Measurements from ENCODE around the gene ZNF771. TPM values are rescaled to one million over a fixed set of nuclear protein-coding genes. Genes with fewer than 3 reads are reported as not detected.

ZNF771 gene
- polyA plus RNA-seq, 2 of the 4 experiments (the other 2 are of a cell fraction): 5.7 to 7.2 TPM

- CTCF ChIA-PET: interaction anchor here (0.8 to 2.1 kb wide), 3 partner anchors 13 to 284 kb away, joined by 3 to 6 read pairs (median 3); no protein-coding TSS in a partner anchor
- ATAC-seq: no peak; a peak in 1 of 6 replicates
- 59% methylated on average over 25 of the region's 29 CpGs for WGBS (ENCODE audit: missing lambda C conversion rate)
These were observed 30.2 kb upstream of the ZNF771 start for GRCh38 chr16:30377050-30377811.

GRCh38 chr16:30377812-30378235 is 29.6 kb upstream of the ZNF771 start:
- Histone ChIP-seq H3K4me2 (peak overlapping the region; percentile 73), H3K9me3 (no peaks in the 10 kb centered on the region), H3K27ac (peak overlapping the region; percentile 93 to 96), H3K4me1 (peaks cover 12% of the 10 kb centered on the region), H3K4me3 (peak overlapping the region; percentile 84)
- FAIRE-seq (no peak), DNase-seq (ENCODE audit: low read depth in 1 of 2, low spot score in 1 of 2) (peak; percentile 93 to 94), ATAC-seq (peak; percentile 75 to 76)
- POLR2A ChIA-PET: interaction anchor here (0.6 to 2.0 kb wide), 5 partner anchors 17 to 932 kb away, joined by 3 to 7 read pairs (median 4); partner anchors contain the start of genes ZNF48 and ZNF771
- TF ChIP-seq MAX (IDR thresholded peaks at IDR 0.05) (peak; percentile 83), FOSL2 (IDR thresholded peaks at IDR 0.05) (no peak), FOSL2 (CRISPR knock-in tag; IDR thresholded peaks at IDR 0.05) (no peak), RAD21 (conservative IDR thresholded peaks at IDR 0.05 in 1 of 2, IDR thresholded peaks at IDR 0.05 in 1 of 2) (no peak), FOSB (CRISPR knock-in tag; IDR thresholded peaks at IDR 0.05) (0 out of 2 replicates have a peak, but pooled peaks have one; percentile 59), JUN (IDR thresholded peaks at IDR 0.05) (peak; percentile 81 to 96), RNF2 (IDR thresholded peaks at IDR 0.05; ENCODE audit: borderline replicate concordance, low read depth) (no peak), ZC3H11A (IDR thresholded peaks at IDR 0.05) (no peak), BCL3 (IDR thresholded peaks at IDR 0.05) (peak; percentile 63; the same call in 2 of the 3 replicates), RCOR1 (IDR thresholded peaks at IDR 0.05; ENCODE audit: low read depth, low read length) (no peak), PHF8 (IDR thresholded peaks at IDR 0.05; ENCODE audit: borderline replicate concordance, low read depth) (peak; percentile 89), HOXB13 (CRISPR knock-in tag; IDR thresholded peaks at IDR 0.05; ENCODE audit: low read depth) (peak; percentile 58; the same call in 1 of the 2 replicates), JUNB (IDR thresholded peaks at IDR 0.05) (no peak), E2F6 (IDR thresholded peaks at IDR 0.05; ENCODE audit: borderline replicate concordance, low read depth) (peak; percentile 80; the same call in 1 of the 2 replicates)
- 1% methylated on average over 31 of the region's 39 CpGs for WGBS (ENCODE audit: missing lambda C conversion rate)
- CTCF ChIA-PET: interaction anchor here (1.0 to 2.1 kb wide), 4 partner anchors 13 to 34 kb away, joined by 3 to 6 read pairs (median 6); partner anchors contain the start of gene ZNF48

More at GRCh38 chr16:30377050-30377811, 30.2 kb upstream of the ZNF771 start:
- Histone ChIP-seq H3K27ac (peak overlapping the region; percentile 93 to 96), H3K9me3 (no peaks in the 10 kb centered on the region), H3K4me2 (peak overlapping the region; percentile 73), H3K4me1 (peaks cover 12% of the 10 kb centered on the region), H3K4me3 (peak overlapping the region; percentile 84)
- TF ChIP-seq ATOH8 (CRISPR knock-in tag; IDR thresholded peaks at IDR 0.05; ENCODE audit: low read depth) (no peak), HOXB13 (CRISPR knock-in tag; IDR thresholded peaks at IDR 0.05; ENCODE audit: low read depth) (no peak), KDM5A (IDR thresholded peaks at IDR 0.05) (no peak), POLR2A (IDR thresholded peaks at IDR 0.05; ENCODE audit: low read length) (peak; percentile 52; the same call in 1 of the 2 replicates), HOXA7 (CRISPR knock-in tag; IDR thresholded peaks at IDR 0.05) (no peak)
- DNase-seq (ENCODE audit: low read depth in 1 of 2, low spot score in 1 of 2): no peak
- POLR2A ChIA-PET: interaction anchor here (0.6 to 2.0 kb wide), 5 partner anchors 17 to 931 kb away, joined by 3 to 7 read pairs (median 4); partner anchors contain the start of genes ZNF48 and ZNF771
- no peak for FAIRE-seq
